ENCODE results near the gene ROBO1.

Gene ROBO1

DNA sequence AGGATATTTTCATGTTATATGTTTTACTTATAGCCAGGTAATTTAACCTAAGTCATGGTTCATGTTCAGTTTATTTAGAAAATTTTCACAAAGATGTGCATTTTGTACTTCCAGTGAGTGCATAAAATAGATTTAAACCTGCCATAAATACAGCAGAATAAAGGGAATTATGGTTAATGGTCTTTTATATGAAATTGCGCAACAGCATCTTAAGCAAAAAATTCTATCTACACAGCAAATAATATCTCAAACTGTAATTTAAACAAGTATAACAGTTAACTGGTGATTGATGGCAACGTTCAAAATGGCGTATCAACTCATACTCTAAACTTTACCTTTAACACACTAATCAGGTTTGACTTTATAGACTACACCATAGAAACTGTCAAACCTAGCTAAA is 97.6 kb downstream of the ROBO1 start:
- no peak for DNase-seq (ENCODE audit: low read depth in 2 of 2)

- no peak for DNase-seq (ENCODE audit: low read depth in 2 of 2)
These were observed 103.3 kb downstream of the ROBO1 start for GRCh38 chr3:79664455-79664854.

GRCh38 chr3:79661896-79662295 is 105.9 kb downstream of the ROBO1 start:
- DNase-seq (ENCODE audit: low read depth in 2 of 2): no peak

DNA sequence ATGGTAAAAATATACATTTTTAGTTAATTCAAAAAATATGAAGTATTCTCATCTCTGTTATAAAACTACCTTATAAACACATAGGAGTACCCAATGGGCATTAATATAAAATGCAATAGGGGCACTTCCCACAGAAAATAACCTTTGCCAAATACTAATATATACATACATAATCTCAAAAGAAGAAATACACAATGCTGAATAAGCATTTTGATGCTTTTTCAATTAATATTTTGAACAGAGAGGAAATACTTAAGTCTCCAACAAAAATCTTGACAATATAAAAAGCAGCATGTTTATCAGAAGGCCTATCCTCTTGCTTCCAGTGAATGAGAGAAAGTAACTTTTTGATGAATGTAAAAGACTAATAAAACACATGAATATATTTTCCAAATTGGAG is 110.7 kb downstream of the ROBO1 start:
- DNase-seq (ENCODE audit: low read depth in 2 of 2): no peak

DNA sequence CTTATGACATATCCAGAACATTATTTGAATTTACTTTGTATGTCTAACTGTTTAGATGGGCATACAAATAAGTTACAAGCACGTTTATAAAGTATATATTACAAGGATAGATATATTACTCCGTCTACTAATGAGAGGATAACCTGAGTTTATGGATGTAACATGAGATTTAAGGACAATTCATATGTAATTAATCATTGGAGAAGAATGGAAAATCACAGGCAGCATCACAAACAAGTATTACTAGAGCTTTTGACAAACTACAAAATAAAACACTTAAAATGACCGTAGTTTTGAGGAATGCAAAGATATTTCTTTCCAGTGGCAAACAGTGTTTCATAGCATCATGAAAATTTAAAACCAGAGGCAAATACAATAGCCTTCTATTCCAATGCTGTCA is 113.8 kb downstream of the ROBO1 start:
- no peak for DNase-seq (ENCODE audit: low read depth in 2 of 2)

GRCh38 chr3:79653266-79653830 is 114.5 kb downstream of the ROBO1 start:
- DNase-seq (ENCODE audit: low read depth in 2 of 2): no peak

GRCh38 chr3:79651536-79652065 is 116.2 kb downstream of the ROBO1 start:
- DNase-seq (ENCODE audit: low read depth in 2 of 2): no peak

DNA sequence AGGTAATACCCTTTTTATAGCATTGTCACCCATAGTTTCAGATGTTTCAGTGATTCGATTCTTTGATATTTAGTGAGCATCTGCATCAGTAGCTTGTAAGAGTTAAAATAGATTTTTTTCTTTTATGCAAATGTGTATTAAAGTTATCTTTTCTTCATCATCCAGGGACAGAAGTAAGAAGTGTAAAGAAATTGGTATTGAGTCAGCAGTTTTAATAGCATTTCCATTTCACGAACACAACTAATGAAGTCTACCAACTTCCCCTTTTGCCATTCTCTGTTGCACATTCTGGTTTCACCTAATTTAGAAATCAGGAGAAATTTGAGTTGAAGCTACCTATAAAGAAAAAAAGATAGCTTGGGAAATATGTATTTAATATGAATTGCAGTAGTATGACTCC is 127.9 kb downstream of the ROBO1 start:
- no peak for DNase-seq (ENCODE audit: low read depth in 2 of 2)

GRCh38 chr3:79636372-79636771 is 131.4 kb downstream of the ROBO1 start:
- DNase-seq (ENCODE audit: low read depth in 2 of 2): no peak

- DNase-seq (ENCODE audit: low read depth in 2 of 2): no peak
These were observed 135.0 kb downstream of the ROBO1 start for GRCh38 chr3:79632842-79633241.

GRCh38 chr3:79618883-79619282 is 148.9 kb downstream of the ROBO1 start:
- DNase-seq (ENCODE audit: low read depth in 2 of 2): no peak

DNA sequence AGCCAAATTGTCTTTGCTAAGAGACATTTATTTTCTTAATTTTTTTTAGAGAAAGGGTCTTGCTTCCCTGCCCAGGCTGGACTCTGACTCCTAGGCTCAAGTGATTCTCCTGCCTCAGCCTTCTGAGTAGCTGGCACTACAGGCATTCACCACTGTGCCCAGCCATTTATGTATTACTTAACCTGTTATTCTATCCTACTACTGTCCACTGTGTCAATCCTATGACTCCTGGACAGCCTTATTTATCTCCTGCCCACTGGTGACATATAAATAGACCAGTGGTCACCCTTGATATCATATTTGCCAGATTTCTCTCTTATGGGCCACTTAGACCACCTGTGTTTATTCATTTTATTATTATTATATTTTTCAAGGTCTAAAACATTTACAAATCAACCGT is 161.4 kb downstream of the ROBO1 start:
- no peak for DNase-seq (ENCODE audit: low read depth in 2 of 2)

DNA sequence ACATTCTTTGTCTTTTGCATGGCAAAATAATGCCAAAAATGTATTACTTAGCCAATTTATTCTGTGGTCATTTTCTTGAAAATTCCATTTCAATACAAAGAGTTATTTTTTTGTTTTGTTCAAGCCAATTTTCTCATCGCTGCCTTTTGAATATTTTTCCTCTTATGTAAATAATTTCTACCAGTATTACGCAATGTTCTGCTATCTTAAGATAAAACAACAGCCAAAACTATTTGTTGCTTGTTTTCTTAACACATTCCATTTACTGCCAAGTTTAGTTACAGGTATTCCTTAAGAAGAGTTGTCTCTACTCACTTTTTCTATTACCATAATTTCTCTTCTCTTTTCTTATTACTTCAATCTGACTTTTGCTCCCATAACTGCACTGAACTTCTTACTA is 163.1 kb downstream of the ROBO1 start:
- no peak for DNase-seq (ENCODE audit: low read depth in 2 of 2)

- no peak for DNase-seq (ENCODE audit: low read depth in 2 of 2)
These were observed 165.4 kb downstream of the ROBO1 start for GRCh38 chr3:79602385-79602784.

DNA sequence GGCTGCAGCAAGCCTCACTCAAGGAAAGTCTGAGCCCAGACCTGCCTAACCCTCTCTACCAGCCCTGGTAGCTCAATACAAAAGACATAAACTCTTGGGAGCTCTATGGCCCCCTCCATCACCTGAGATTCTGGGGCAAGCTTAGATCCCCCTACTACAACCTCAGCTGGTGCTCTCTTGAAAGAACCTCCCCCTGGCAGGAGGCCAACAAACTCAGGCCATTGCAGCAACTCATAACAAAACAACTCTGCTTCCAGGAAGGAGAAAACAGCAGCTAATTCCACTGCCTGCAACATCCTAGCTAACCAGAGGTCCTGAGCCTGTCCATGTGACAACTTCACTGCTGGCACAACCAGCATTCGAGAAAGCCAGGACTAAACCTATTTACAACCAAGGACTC is 169.2 kb downstream of the ROBO1 start:
- DNase-seq (ENCODE audit: low read depth in 2 of 2): no peak

GRCh38 chr3:79597709-79598108 is 170.1 kb downstream of the ROBO1 start:
- DNase-seq (ENCODE audit: low read depth in 2 of 2): no peak

- no peak for DNase-seq (ENCODE audit: low read depth in 2 of 2)
These were observed 180.6 kb downstream of the ROBO1 start for GRCh38 chr3:79587150-79587549.

GRCh38 chr3:79586232-79586631 is 181.6 kb downstream of the ROBO1 start:
- no peak for DNase-seq (ENCODE audit: low read depth in 2 of 2)

DNA sequence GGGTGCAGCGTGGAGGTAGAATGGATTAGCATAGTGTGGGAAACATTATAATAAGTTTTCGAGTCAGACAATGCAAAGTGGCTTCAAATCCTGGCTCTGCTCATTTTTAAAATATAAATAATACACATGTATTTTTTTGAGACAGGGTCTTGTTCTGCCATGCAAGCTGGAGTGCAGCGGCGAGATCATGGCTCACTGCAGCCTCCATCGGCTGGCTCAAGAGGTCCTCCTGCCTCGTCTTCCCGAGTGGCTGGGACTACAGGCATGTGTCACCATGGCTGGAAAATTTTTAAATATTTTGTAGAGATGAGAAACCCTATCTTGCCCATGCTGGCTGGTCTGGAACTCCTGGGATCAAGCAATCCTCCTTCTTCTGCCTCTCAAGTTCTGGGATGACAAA is 194.9 kb downstream of the ROBO1 start:
- no peak for DNase-seq (ENCODE audit: low read depth in 2 of 2)

GRCh38 chr3:79568938-79569337 is 198.9 kb downstream of the ROBO1 start:
- no peak for DNase-seq (ENCODE audit: low read depth in 2 of 2)

DNA sequence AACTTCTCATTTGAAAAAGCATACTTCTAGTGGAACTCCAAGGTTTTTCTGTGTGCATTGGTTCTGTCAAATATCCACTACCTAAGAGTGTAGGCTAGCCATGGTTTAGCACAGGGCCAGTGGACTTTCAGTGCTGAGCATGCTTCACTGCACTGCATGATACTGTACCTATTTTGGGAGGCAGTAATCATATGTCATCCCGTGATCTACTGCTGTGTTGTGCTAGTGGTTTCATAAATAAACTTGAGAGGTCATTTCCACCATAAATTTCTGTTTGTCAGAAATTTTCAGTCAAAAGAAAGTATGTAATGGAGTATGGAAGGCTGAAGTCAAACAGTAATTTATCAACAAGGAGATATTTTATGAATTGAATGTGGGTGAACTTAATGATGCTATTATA is 203.6 kb downstream of the ROBO1 start:
- DNase-seq (ENCODE audit: low read depth in 2 of 2): no peak

- DNase-seq (ENCODE audit: low read depth in 2 of 2): no peak
These were observed 207.1 kb downstream of the ROBO1 start for GRCh38 chr3:79560698-79561097.

- DNase-seq (ENCODE audit: low read depth in 2 of 2): no peak
These were observed 208.9 kb downstream of the ROBO1 start for GRCh38 chr3:79558943-79559342.

GRCh38 chr3:79555655-79556054 is 212.1 kb downstream of the ROBO1 start:
- no peak for DNase-seq (ENCODE audit: low read depth in 2 of 2)
